ENCODE results near the gene NF1.
"Not testable (repeated sequence)": the region's sequence is repeated elsewhere in the genome, so short reads cannot be mapped to it uniquely, and the experiment has no call there.

The NF1 gene

GRCh38 chr17:31328160-31328535 is 233.4 kb downstream of the NF1 start:
- H3K36me3 ChIP-seq (ENCODE audit: low read length): peaks cover 11% of the 10 kb centered on the region; the same call in 1 of the 2 replicates
- H3K9ac ChIP-seq (ENCODE audit: low read length): no peak overlapping the region
- H3K79me2 ChIP-seq (ENCODE audit: insufficient read depth, low read length): no peaks in the 10 kb centered on the region
- H4K20me1 ChIP-seq (ENCODE audit: low read depth, low read length): no peaks in the 10 kb centered on the region
- no peak overlapping the region for H3K27ac ChIP-seq (ENCODE audit: low read depth, low read length)
- no peaks in the 10 kb centered on the region for H3F3A ChIP-seq (ENCODE audit: insufficient read depth)
- H3K4me3 ChIP-seq (ENCODE audit: insufficient read depth, low read length, poor library complexity, severe bottlenecking): no peak overlapping the region
- H3K9me3 ChIP-seq (ENCODE audit: insufficient read depth, low read length): no peaks in the 10 kb centered on the region
- no peaks in the 10 kb centered on the region for H3K9me2 ChIP-seq (replicated peaks; ENCODE audit: insufficient read depth, low read length)
- no peak overlapping the region for H2AFZ ChIP-seq (ENCODE audit: low read depth, low read length, severe bottlenecking)
- H3K27me3 ChIP-seq (ENCODE audit: low read length): no peaks in the 10 kb centered on the region
- TF ChIP-seq CTCF (IDR thresholded peaks at IDR 0.05; ENCODE audit: insufficient read depth, low read length, poor library complexity, severe bottlenecking): no peak
- no peak for TF ChIP-seq EZH2phosphoT487 (conservative IDR thresholded peaks at IDR 0.05; ENCODE audit: low read length)
- H3K4me2 ChIP-seq (ENCODE audit: low read depth, low read length, poor library complexity, severe bottlenecking): no peak overlapping the region

GRCh38 chr17:31329221-31329620 is 234.4 kb downstream of the NF1 start:
- TF ChIP-seq CTCF (IDR thresholded peaks at IDR 0.05; ENCODE audit: insufficient read depth, low read length, poor library complexity, severe bottlenecking) (no peak), EZH2phosphoT487 (conservative IDR thresholded peaks at IDR 0.05; ENCODE audit: low read length) (no peak)

GRCh38 chr17:31339906-31340661 is 245.3 kb downstream of the NF1 start:
- Histone ChIP-seq H3K9ac (ENCODE audit: low read length) (no peak overlapping the region), H4K20me1 (ENCODE audit: low read depth, low read length) (no peaks in the 10 kb centered on the region), H3K9me2 (replicated peaks; ENCODE audit: insufficient read depth, low read length) (no peaks in the 10 kb centered on the region), H3K9me3 (ENCODE audit: insufficient read depth, low read length) (no peaks in the 10 kb centered on the region), H3K79me2 (ENCODE audit: insufficient read depth, low read length) (no peaks in the 10 kb centered on the region), H3K4me2 (ENCODE audit: low read depth, low read length, poor library complexity, severe bottlenecking) (no peak overlapping the region), H3K27me3 (ENCODE audit: low read length) (no peaks in the 10 kb centered on the region), H3K36me3 (ENCODE audit: low read length) (peaks cover 18% of the 10 kb centered on the region; the same call in 1 of the 2 replicates), H3K27ac (ENCODE audit: low read depth, low read length) (no peak overlapping the region), H2AFZ (ENCODE audit: low read depth, low read length, severe bottlenecking) (no peak overlapping the region), H3F3A (ENCODE audit: insufficient read depth) (no peaks in the 10 kb centered on the region; the same call in 1 of the 2 replicates), H3K4me3 (ENCODE audit: insufficient read depth, low read length, poor library complexity, severe bottlenecking) (no peak overlapping the region)
- TF ChIP-seq CTCF (IDR thresholded peaks at IDR 0.05; ENCODE audit: insufficient read depth, low read length, poor library complexity, severe bottlenecking) (no peak), EZH2phosphoT487 (conservative IDR thresholded peaks at IDR 0.05; ENCODE audit: low read length) (no peak)

More at GRCh38 chr17:31329221-31329620, 234.4 kb downstream of the NF1 start:
- H3K9ac ChIP-seq (ENCODE audit: low read length): no peak overlapping the region
- no peak overlapping the region for H3K27ac ChIP-seq (ENCODE audit: low read depth, low read length)
- H3K9me3 ChIP-seq (ENCODE audit: insufficient read depth, low read length): no peaks in the 10 kb centered on the region
- no peaks in the 10 kb centered on the region for H4K20me1 ChIP-seq (ENCODE audit: low read depth, low read length)
- peaks cover 11% of the 10 kb centered on the region; the same call in 1 of the 2 replicates for H3K36me3 ChIP-seq (ENCODE audit: low read length)
- H3K4me3 ChIP-seq (ENCODE audit: insufficient read depth, low read length, poor library complexity, severe bottlenecking): no peak overlapping the region
- H3K9me2 ChIP-seq (replicated peaks; ENCODE audit: insufficient read depth, low read length): no peaks in the 10 kb centered on the region
- H3K27me3 ChIP-seq (ENCODE audit: low read length): no peaks in the 10 kb centered on the region
- no peak overlapping the region for H2AFZ ChIP-seq (ENCODE audit: low read depth, low read length, severe bottlenecking)
- no peaks in the 10 kb centered on the region for H3K79me2 ChIP-seq (ENCODE audit: insufficient read depth, low read length)
- H3F3A ChIP-seq (ENCODE audit: insufficient read depth): no peaks in the 10 kb centered on the region
- no peak overlapping the region for H3K4me2 ChIP-seq (ENCODE audit: low read depth, low read length, poor library complexity, severe bottlenecking)

GRCh38 chr17:31345191-31345747 is 250.5 kb downstream of the NF1 start:
- not testable (repeated sequence) for H3K4me3 ChIP-seq (ENCODE audit: insufficient read depth, low read length, poor library complexity, severe bottlenecking); H3K9me2 ChIP-seq (replicated peaks; ENCODE audit: insufficient read depth, low read length); H3K27ac ChIP-seq (ENCODE audit: low read depth, low read length); H3K79me2 ChIP-seq (ENCODE audit: insufficient read depth, low read length); H3F3A ChIP-seq (ENCODE audit: insufficient read depth); H3K27me3 ChIP-seq (ENCODE audit: low read length); H3K4me2 ChIP-seq (ENCODE audit: low read depth, low read length, poor library complexity, severe bottlenecking); H3K9me3 ChIP-seq (ENCODE audit: insufficient read depth, low read length); H2AFZ ChIP-seq (ENCODE audit: low read depth, low read length, severe bottlenecking); H3K9ac ChIP-seq (ENCODE audit: low read length); H3K36me3 ChIP-seq (ENCODE audit: low read length); H4K20me1 ChIP-seq (ENCODE audit: low read depth, low read length)

Measured in SU-DHL-6 (cell line).